ENCODE measurements around the gene TMEM109. TPM values are rescaled to one million over a fixed set of nuclear protein-coding genes. Genes with fewer than 3 reads are reported as not detected.

Gene TMEM109
- total and polyA plus RNA-seq, 2 experiments from 2014 or later: 17.4 to 17.7 TPM

DNA sequence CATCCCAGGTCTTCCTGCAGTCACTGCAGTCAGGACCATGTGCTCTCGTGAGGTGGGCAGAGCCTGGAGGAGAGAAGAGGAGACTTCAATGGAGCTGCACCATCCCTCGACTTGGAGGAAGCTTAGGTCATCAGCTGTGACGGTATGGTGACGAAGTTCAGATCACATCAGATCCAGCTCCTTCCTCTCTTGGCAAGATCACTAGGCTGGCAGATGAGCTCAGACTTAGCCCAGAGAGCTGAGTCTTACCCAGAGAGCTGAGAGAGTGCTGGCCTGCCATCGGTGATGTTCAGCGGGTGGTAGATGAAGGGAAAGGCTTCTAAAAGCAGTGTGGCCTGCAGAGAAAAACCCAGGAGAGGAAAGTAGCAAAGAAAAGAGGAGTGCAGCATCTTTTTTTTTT lies 39.8 kb downstream of the TMEM109 start (continued):
- TF ChIP-seq ZNF462 (CRISPR knock-in tag; IDR thresholded peaks at IDR 0.05): no peak

DNA sequence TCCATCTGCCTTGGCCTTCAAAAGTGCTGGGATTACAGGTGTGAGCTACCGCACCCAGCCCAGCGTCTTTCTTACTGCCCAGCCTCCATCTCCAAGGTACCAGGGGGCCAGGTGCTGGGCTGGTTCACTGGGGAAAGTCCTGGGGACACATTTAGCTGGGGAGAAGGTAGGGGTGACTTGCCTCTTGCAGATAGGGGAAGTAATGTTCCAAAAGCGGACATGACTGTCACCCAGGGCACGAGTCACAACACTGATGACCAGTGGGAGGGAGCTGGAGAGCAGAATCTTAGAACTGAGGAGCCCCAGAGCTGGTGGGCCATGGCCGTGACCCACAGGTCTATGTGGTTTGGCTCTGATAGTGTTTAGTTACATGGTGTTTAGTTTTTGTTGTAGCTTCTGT lies 40.5 kb downstream of the TMEM109 start:
- no peak overlapping the region for H3K4me3 ChIP-seq
- no peak overlapping the region for H3K27ac ChIP-seq (ENCODE audit: low read depth)
- H3K9me3 Mint-ChIP-seq: no peaks in the 10 kb centered on the region
- TF ChIP-seq EZH2phosphoT487 (IDR thresholded peaks at IDR 0.05; ENCODE audit: unreplicated experiment): no peak
- TF ChIP-seq, protein P1, sequence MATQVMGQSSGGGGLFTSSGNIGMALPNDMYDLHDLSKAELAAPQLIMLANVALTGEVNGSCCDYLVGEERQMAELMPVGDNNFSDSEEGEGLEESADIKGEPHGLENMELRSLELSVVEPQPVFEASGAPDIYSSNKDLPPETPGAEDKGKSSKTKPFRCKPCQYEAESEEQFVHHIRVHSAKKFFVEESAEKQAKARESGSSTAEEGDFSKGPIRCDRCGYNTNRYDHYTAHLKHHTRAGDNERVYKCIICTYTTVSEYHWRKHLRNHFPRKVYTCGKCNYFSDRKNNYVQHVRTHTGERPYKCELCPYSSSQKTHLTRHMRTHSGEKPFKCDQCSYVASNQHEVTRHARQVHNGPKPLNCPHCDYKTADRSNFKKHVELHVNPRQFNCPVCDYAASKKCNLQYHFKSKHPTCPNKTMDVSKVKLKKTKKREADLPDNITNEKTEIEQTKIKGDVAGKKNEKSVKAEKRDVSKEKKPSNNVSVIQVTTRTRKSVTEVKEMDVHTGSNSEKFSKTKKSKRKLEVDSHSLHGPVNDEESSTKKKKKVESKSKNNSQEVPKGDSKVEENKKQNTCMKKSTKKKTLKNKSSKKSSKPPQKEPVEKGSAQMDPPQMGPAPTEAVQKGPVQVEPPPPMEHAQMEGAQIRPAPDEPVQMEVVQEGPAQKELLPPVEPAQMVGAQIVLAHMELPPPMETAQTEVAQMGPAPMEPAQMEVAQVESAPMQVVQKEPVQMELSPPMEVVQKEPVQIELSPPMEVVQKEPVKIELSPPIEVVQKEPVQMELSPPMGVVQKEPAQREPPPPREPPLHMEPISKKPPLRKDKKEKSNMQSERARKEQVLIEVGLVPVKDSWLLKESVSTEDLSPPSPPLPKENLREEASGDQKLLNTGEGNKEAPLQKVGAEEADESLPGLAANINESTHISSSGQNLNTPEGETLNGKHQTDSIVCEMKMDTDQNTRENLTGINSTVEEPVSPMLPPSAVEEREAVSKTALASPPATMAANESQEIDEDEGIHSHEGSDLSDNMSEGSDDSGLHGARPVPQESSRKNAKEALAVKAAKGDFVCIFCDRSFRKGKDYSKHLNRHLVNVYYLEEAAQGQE (IDR thresholded peaks at IDR 0.05; ENCODE audit: unreplicated experiment): no peak
- H3K79me2 ChIP-seq (replicated peaks; ENCODE audit: insufficient read depth): peaks cover 6% of the 10 kb centered on the region; the same call in 1 of the 2 replicates
- H3K27me3 ChIP-seq (ENCODE audit: insufficient read depth): peaks cover 27% of the 10 kb centered on the region
- H3K4me1 Mint-ChIP-seq: peaks cover 15% of the 10 kb centered on the region
- H3K27me3 Mint-ChIP-seq (ENCODE audit: insufficient read depth, low read depth, poor library complexity): peaks cover 26% of the 10 kb centered on the region
- H3K4me2 ChIP-seq: no peak overlapping the region
- no peaks in the 10 kb centered on the region for H3K36me3 Mint-ChIP-seq (ENCODE audit: low read depth)
- H3K27ac Mint-ChIP-seq: no peak overlapping the region
- ATAC-seq (no peak), DNase-seq (ENCODE audit: low spot score) (no peak)
- no peak overlapping the region for H2AFZ ChIP-seq
- peaks cover 16% of the 10 kb centered on the region for H3K4me1 ChIP-seq (ENCODE audit: insufficient read depth)
- H3K9me2 ChIP-seq (ENCODE audit: insufficient read depth): no peaks in the 10 kb centered on the region
- H4K20me1 ChIP-seq (replicated peaks; ENCODE audit: insufficient read depth): no peaks in the 10 kb centered on the region
- peaks cover 4% of the 10 kb centered on the region for H3F3A ChIP-seq (replicated peaks; ENCODE audit: low read depth)
- H3K4me3 Mint-ChIP-seq: no peak overlapping the region
- H3K36me3 ChIP-seq (ENCODE audit: insufficient read depth): no peaks in the 10 kb centered on the region

All from GM23338 (cell line).